Kidney epithelial cell (primary cell): Measurements from ENCODE around the gene FANCF. TPM values are rescaled to one million over a fixed set of nuclear protein-coding genes. Genes with fewer than 3 reads are reported as not detected.
"Not testable (repeated sequence)": the region's sequence is repeated elsewhere in the genome, so short reads cannot be mapped to it uniquely, and the experiment has no call there.

Experiments used
- DNase-seq: peaks from one replicate; pipeline ENCODE4 v3.0.0-alpha.2; 2010; ENCODE audit warnings: low read depth
- H3K27me3 ChIP-seq: 2 replicates; pipeline ENCODE4 v1.6.0; 2011; ENCODE audit warnings: low read length; ENCODE audit not compliant: control insufficient read depth, insufficient read depth
- H3K36me3 ChIP-seq: 2 replicates; pipeline ENCODE4 v1.5.1; 2011; ENCODE audit warnings: low read length; ENCODE audit not compliant: control insufficient read depth, insufficient read depth
- H3K4me3 ChIP-seq: 2 replicates; pipeline ENCODE4 v1.5.1; 2011; ENCODE audit warnings: low read depth, mild to moderate bottlenecking, control low read depth, low read length
- CTCF ChIP-seq: IDR thresholded peaks from 2 replicates; pipeline ENCODE4 v1.5.1; 2011; ENCODE audit warnings: mild to moderate bottlenecking, moderate library complexity, low read length, control low read depth, inconsistent platforms; ENCODE audit not compliant: insufficient read depth, poor library complexity, severe bottlenecking
- total RNA-seq: library from RNA; depleted of rRNA; stranded (reverse); fragments of >200 nt; gene quantifications from 2 replicates; pipeline ENCODE4 v1.2.3, GENCODE V29; 2015

Gene FANCF
- total RNA-seq, 1 donor from 2014 or later, result 19.2 TPM

GRCh38 chr11:22656130-22656529 lies 30.5 kb upstream of the FANCF start:
- H3K36me3 ChIP-seq, result no peaks in the 10 kb centered on the region
- no peak overlapping the region for H3K4me3 ChIP-seq
- H3K27me3 ChIP-seq, result no peaks in the 10 kb centered on the region
- no peak for TF ChIP-seq CTCF
- DNase-seq, result no peak

- not testable (repeated sequence) for DNase-seq, H3K27me3 ChIP-seq, H3K4me3 ChIP-seq, H3K36me3 ChIP-seq
Observed at GRCh38 chr11:22652346-22652745, 26.7 kb upstream of the FANCF start.

- Histone ChIP-seq H3K4me3 (no peak overlapping the region), H3K27me3 (no peaks in the 10 kb centered on the region), H3K36me3 (no peaks in the 10 kb centered on the region)
- DNase-seq, result no peak
- no peak for TF ChIP-seq CTCF
Observed at GRCh38 chr11:22641559-22641958, 15.9 kb upstream of the FANCF start.

GRCh38 chr11:22640862-22641261 lies 15.2 kb upstream of the FANCF start:
- Histone ChIP-seq H3K27me3 (no peaks in the 10 kb centered on the region), H3K4me3 (no peak overlapping the region), H3K36me3 (no peaks in the 10 kb centered on the region)
- DNase-seq, result no peak
- no peak for TF ChIP-seq CTCF

GRCh38 chr11:22635689-22636088 lies 10.1 kb upstream of the FANCF start:
- Histone ChIP-seq H3K27me3 (no peaks in the 10 kb centered on the region), H3K4me3 (no peak overlapping the region), H3K36me3 (no peaks in the 10 kb centered on the region)
- no peak for TF ChIP-seq CTCF
- DNase-seq, result no peak

- Histone ChIP-seq H3K27me3 (no peaks in the 10 kb centered on the region), H3K36me3 (no peaks in the 10 kb centered on the region), H3K4me3 (no peak overlapping the region)
- DNase-seq, result peak; percentile 14
- TF ChIP-seq CTCF, result no peak
Observed at GRCh38 chr11:22634897-22635629, 9.4 kb upstream of the FANCF start.
